ENCODE measurements around the gene NIFK.

DNA sequence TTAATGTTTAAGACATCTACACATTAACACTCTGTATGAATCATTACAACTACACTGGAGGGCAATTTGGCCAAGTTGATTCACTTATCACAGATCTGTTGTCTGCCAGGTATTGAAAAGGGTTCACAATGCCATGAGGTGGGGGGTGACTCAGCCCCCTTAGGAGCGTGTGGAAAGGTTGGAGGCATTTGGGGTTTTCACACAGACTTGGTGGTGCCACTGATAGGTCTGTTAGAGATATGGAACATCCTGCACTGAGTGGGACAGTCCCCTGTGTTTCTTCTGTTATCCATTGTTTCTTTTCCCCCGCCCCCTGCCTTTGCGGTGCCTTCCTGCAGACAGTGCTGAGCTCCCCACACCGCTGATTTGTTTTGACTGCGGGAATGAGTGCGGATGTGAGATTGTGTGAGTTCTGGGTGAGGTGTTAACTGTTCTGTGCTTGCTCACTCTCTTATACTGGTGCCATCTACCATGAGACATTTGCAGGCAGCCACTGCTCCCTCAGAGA is 9.4 kb upstream of the NIFK start:
- TF ChIP-seq, protein P1, sequence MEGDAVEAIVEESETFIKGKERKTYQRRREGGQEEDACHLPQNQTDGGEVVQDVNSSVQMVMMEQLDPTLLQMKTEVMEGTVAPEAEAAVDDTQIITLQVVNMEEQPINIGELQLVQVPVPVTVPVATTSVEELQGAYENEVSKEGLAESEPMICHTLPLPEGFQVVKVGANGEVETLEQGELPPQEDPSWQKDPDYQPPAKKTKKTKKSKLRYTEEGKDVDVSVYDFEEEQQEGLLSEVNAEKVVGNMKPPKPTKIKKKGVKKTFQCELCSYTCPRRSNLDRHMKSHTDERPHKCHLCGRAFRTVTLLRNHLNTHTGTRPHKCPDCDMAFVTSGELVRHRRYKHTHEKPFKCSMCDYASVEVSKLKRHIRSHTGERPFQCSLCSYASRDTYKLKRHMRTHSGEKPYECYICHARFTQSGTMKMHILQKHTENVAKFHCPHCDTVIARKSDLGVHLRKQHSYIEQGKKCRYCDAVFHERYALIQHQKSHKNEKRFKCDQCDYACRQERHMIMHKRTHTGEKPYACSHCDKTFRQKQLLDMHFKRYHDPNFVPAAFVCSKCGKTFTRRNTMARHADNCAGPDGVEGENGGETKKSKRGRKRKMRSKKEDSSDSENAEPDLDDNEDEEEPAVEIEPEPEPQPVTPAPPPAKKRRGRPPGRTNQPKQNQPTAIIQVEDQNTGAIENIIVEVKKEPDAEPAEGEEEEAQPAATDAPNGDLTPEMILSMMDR (IDR thresholded peaks at IDR 0.05), result no peak
- TF ChIP-seq POLR2A (IDR thresholded peaks at IDR 0.05), result no peak
